B cell (primary cell): ENCODE data around the gene FEM1C. TPM values are rescaled to one million over a fixed set of nuclear protein-coding genes. Genes with fewer than 3 reads are reported as not detected.

Experiments
- ATAC-seq: fragments of 200-7000 bp; cut with Tn5 transposase; one replicate; pipeline ENCODE4 v1.10.0; 2021; ENCODE audit warnings: low read depth, mild to moderate bottlenecking, moderate number of reproducible peaks, moderate library complexity
- CTCF ChIA-PET: fragments of 350-600 bp; sonication (Branson Sonifier 250); formaldehyde crosslinking; loops from one replicate; lab custom pipeline; 2021; ENCODE audit warnings: antibody characterized with exemption, inconsistent platforms; lab: Charles Lee
- POLR2A ChIA-PET: fragments of 350-600 bp; sonication (Branson Sonifier 250); formaldehyde crosslinking; loops from one replicate; lab custom pipeline; 2021; ENCODE audit warnings: antibody characterized with exemption; lab: Charles Lee
- DNase-seq: peaks from one replicate; pipeline ENCODE4 v3.0.0; 2013
- H2AFZ ChIP-seq: 2 replicates; pipeline ENCODE4 v1.6.1; 2012; ENCODE audit warnings: mild to moderate bottlenecking, low read depth, low read length; ENCODE audit not compliant: insufficient read depth, poor library complexity, severe bottlenecking
- H3K27ac ChIP-seq, 2 donors: 1 replicate in 1 of 2; 2 replicates in 1 of 2; pipeline ENCODE4 v1.5.1; 2012 to 2013; ENCODE audit warnings: low read length in 2 of 2, mild to moderate bottlenecking in 2 of 2, moderate library complexity in 1 of 2
- H3K27me3 ChIP-seq, 4 experiments: fragments of 200-600 bp in 1 of 4; sonication (generic) in 1 of 4; replicated peaks in 1 of 4; 1 replicate in 2 of 4; 2 replicates in 2 of 4; pipeline versions ENCODE4 v1.6.1 to v1.7.0; 2013 to 2016; ENCODE audit warnings: low read length in 3 of 4, mild to moderate bottlenecking in 2 of 4, mixed read lengths in 1 of 4, moderate library complexity in 1 of 4; ENCODE audit not compliant: insufficient read depth in 4 of 4, control insufficient read depth in 3 of 4; ENCODE audit errors: control extremely low read depth in 1 of 4
- H3K36me3 ChIP-seq, 2 experiments: replicated peaks in 1 of 2; 1 replicate in 1 of 2; 2 replicates in 1 of 2; pipeline versions ENCODE4 v1.6.1 to v1.7.1; 2013; ENCODE audit warnings: low read length in 1 of 2; ENCODE audit not compliant: insufficient read depth in 2 of 2, control insufficient read depth in 1 of 2; ENCODE audit errors: control extremely low read depth in 1 of 2, extremely low read depth in 1 of 2
- H3K4me1 ChIP-seq, 2 donors: fragments of 200-600 bp in 1 of 2; sonication (generic) in 1 of 2; 1 replicate in 1 of 2; 2 replicates in 1 of 2; pipeline versions ENCODE4 v1.5.1 to v1.6.1; 2013 to 2017; ENCODE audit warnings: low read length in 2 of 2; ENCODE audit not compliant: control insufficient read depth in 2 of 2, insufficient read depth in 2 of 2
- H3K4me2 ChIP-seq: replicated peaks from 2 replicates; pipeline ENCODE3; 2012; ENCODE audit warnings: mild to moderate bottlenecking, low read depth, low read length; ENCODE audit not compliant: poor library complexity, severe bottlenecking
- H3K4me3 ChIP-seq, 5 experiments: fragments of 200-600 bp in 1 of 5; sonication (generic) in 1 of 5; 1 replicate in 3 of 5; 2 replicates in 2 of 5; pipeline versions ENCODE4 v1.5.1 to v1.7.0; 2011 to 2016; ENCODE audit warnings: low read length in 4 of 5, mild to moderate bottlenecking in 4 of 5, low read depth in 2 of 5, control low read depth in 1 of 5, moderate library complexity in 1 of 5; ENCODE audit not compliant: insufficient read depth in 1 of 5; ENCODE audit errors: control extremely low read depth in 1 of 5, extremely low read depth in 1 of 5
- H3K79me2 ChIP-seq: fragments of 200-600 bp; sonication (generic); one replicate; pipeline ENCODE4 v1.6.0; 2016; ENCODE audit warnings: low read length; ENCODE audit not compliant: control insufficient read depth, insufficient read depth
- H3K9ac ChIP-seq: fragments of 200-600 bp; sonication (generic); 2 replicates; pipeline ENCODE4 v1.6.1; 2017; ENCODE audit warnings: mild to moderate bottlenecking, low read length, moderate library complexity
- H3K9me3 ChIP-seq, 3 donors: one replicate each; pipeline versions ENCODE4 v1.6.1 to v1.7.1; 2013; ENCODE audit warnings: low read length in 2 of 3; ENCODE audit not compliant: control insufficient read depth in 2 of 3, insufficient read depth in 1 of 3; ENCODE audit errors: control extremely low read depth in 1 of 3
- H4K20me1 ChIP-seq: 2 replicates; pipeline ENCODE4 v1.6.0; 2012; ENCODE audit warnings: mild to moderate bottlenecking, low read length; ENCODE audit not compliant: insufficient read depth, control insufficient read depth, poor library complexity, severe bottlenecking
- H3K27ac Mint-ChIP-seq: one replicate; pipeline ENCODE4 v1.8.0; 2021; ENCODE audit warnings: mixed read lengths
- H3K27me3 Mint-ChIP-seq: one replicate; pipeline ENCODE4 v1.8.0; 2021; ENCODE audit warnings: mixed read lengths
- H3K4me1 Mint-ChIP-seq: one replicate; pipeline ENCODE4 v1.8.0; 2021; ENCODE audit warnings: mixed read lengths
- H3K4me3 Mint-ChIP-seq: one replicate; pipeline ENCODE4 v1.8.0; 2021; ENCODE audit warnings: mixed read lengths
- H3K9me3 Mint-ChIP-seq: one replicate; pipeline ENCODE4 v1.8.0; 2022; ENCODE audit warnings: mixed read lengths; ENCODE audit not compliant: insufficient read depth
- CTCF ChIP-seq: fragments of 200-600 bp; IDR thresholded peaks from one replicate; pipeline ENCODE4 v1.8.0; 2022; ENCODE audit warnings: antibody characterized with exemption, mild to moderate bottlenecking
- EZH2 ChIP-seq: IDR thresholded peaks from 2 replicates; pipeline ENCODE4 v1.6.1; 2012; ENCODE audit warnings: borderline replicate concordance, low read depth, mild to moderate bottlenecking, moderate library complexity, low read length; ENCODE audit not compliant: insufficient read depth, poor library complexity, severe bottlenecking
- WGBS: methylation state at CpG from one replicate; pipeline ENCODE4 v1.1.5; 2013; ENCODE audit warnings: missing lambda C conversion rate; ENCODE audit not compliant: insufficient coverage; 5-methylcytosine and 5-hydroxymethylcytosine counted together
- intact Hi-C: fragments of 100-400 bp; cut with micrococcal nuclease; formaldehyde crosslinking; loops from one replicate; pipeline ENCODE4 v1.10.0; 2022
- polyA minus RNA-seq: library from RNA; depleted of rRNA, polyadenylated mRNA; stranded (reverse); fragments of >200 nt; gene quantifications from 2 replicates; pipeline ENCODE4 v1.2.3, GENCODE V29; 2012
- polyA plus RNA-seq: library from polyadenylated mRNA; depleted of rRNA; stranded (reverse); fragments of >200 nt; gene quantifications from 2 replicates; pipeline ENCODE4 v1.2.3, GENCODE V29; 2012
- total RNA-seq, 2 donors: library from RNA; stranded (reverse); fragments of 120-200 nt in 1 of 2; gene quantifications; 1 replicate in 1 of 2; 2 replicates in 1 of 2; pipeline versions ENCODE4 v1.2.3 to v1.2.4, GENCODE V29; 2013 to 2022

Gene FEM1C
- total RNA-seq (18.2 and 18.7 TPM in 2 replicates), polyA plus RNA-seq (14.9 and 33.9 TPM in 2 replicates), polyA minus RNA-seq (10.2 and 16.5 TPM in 2 replicates)
- total RNA-seq (2013): 9.4 TPM

GRCh38 chr5:115544436-115545350, at the start of gene FEM1C:
FEM1C (minus strand) TSS chr5:115544775; CDS start chr5:115543493, 1,282 bp downstream.
- WGBS: under 1% methylated on average over 75 of the region's 82 CpGs
- intact Hi-C loops: loop anchor here (1.0 to 2.0 kb wide), 8 partner anchors 42 to 540 kb away; partner anchors contain the start of genes AP3S1, ATG12, CCDC112 and COMMD10
- peak within 1 kb of the TSS; percentile 83 to 95 (median 86) for H3K4me3 ChIP-seq
- peak within 1 kb of the TSS; percentile 98 for H3K27ac Mint-ChIP-seq
- H3K9ac ChIP-seq: peak within 1 kb of the TSS; percentile 99
- CTCF ChIA-PET: interaction anchor here (0.6 to 4.9 kb wide), 7 partner anchors 31 to 298 kb away, joined by 3 to 40 read pairs (median 4); partner anchors contain the start of gene CCDC112
- H3K4me3 Mint-ChIP-seq: peak within 1 kb of the TSS; percentile 94
- H3K27me3 ChIP-seq: no peaks in the 10 kb centered on the region
- peaks cover 0 to 12% of the 10 kb centered on the region in 2 experiments for H3K36me3 ChIP-seq
- H3K27ac ChIP-seq: peak within 1 kb of the TSS; percentile 91 to 98
- peaks cover 0 to 11% (median 9%) of the 10 kb centered on the region in 3 donors for H3K9me3 ChIP-seq
- H3K79me2 ChIP-seq: peaks cover 42% of the 10 kb centered on the region
- POLR2A ChIA-PET: interaction anchor here (0.5 to 1.7 kb wide), 6 partner anchors 57 to 540 kb away, joined by 3 to 8 read pairs (median 5); partner anchors contain the start of genes CCDC112, COMMD10, TICAM2 and TMED7
- ATAC-seq (peak; percentile 93), DNase-seq (peak; percentile 95)
- H2AFZ ChIP-seq: peak within 1 kb of the TSS; percentile 81
- peaks cover 30 to 38% of the 10 kb centered on the region in 2 donors for H3K4me1 ChIP-seq
- peaks cover 35% of the 10 kb centered on the region for H4K20me1 ChIP-seq
- no peaks in the 10 kb centered on the region for H3K27me3 Mint-ChIP-seq
- H3K9me3 Mint-ChIP-seq: peaks cover 4% of the 10 kb centered on the region
- peak within 1 kb of the TSS; percentile 83 for H3K4me2 ChIP-seq
- H3K4me1 Mint-ChIP-seq: peaks cover 42% of the 10 kb centered on the region
- TF ChIP-seq EZH2 (no peak), CTCF (no peak)
